ENCODE data around the gene LAS1L. TPM values are rescaled to one million over a fixed set of nuclear protein-coding genes. Genes with fewer than 3 reads are reported as not detected.

The LAS1L gene
- total and polyA plus RNA-seq, 9 of the 15 experiments (the other 6 are each of a cell fraction or from before 2014, with no cell fraction given): 43.3 to 119 (median 86.4) TPM

DNA sequence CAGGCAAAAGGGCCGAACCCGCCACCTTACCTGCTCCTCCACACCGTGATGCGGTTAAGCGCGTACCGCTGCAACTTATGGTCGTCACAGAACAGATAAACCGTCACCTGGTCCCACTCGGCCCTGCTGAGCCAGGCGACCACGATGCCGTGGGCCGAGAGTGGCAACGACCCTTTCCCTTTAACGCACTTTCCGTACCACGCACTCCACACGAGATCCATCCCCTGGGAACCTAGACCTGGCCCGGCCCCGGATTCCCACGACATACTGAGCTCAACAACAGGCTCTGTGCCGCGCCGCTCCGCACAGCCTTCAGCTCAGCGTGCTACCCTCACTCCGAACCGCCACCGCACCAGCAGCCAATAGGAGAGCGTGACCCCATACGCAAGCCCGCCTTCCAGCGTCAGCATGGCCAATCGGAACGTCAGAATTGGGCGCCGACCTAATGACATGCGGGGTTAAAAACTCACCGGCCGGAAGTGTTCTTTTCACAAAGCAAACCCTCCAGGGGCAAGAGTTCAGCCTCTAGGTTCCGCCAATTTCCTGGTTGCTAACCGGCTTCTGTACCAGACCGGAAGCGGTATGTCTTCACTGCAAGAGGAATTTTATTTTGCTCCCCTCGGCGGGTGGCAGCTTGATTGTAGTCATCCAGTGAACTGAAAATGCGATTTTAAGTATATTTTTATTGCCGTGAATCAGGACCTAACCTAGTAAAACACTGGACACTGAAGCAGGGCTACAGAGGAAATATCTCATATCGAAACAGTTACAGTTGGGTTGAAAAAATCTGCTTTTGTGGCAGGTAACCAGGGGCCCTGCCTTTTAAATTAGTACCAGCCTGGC lies at the start of gene LAS1L (continued):
- TF ChIP-seq CREB3 (tag; conservative IDR thresholded peaks at IDR 0.05; ENCODE audit: low read depth): no peak
- peak; percentile 60; the same call in 1 of the 2 replicates for TF ChIP-seq CREB3L1 (IDR thresholded peaks at IDR 0.05; ENCODE audit: borderline replicate concordance, low read depth)
- peak; percentile 68; the same call in 1 of the 2 replicates for TF ChIP-seq ESRRA (IDR thresholded peaks at IDR 0.05; ENCODE audit: borderline replicate concordance, low read depth)
- TF ChIP-seq ZNF696 (CRISPR knock-in tag; conservative IDR thresholded peaks at IDR 0.05): no peak
- 0 out of 2 replicates have a peak, but pooled peaks have one; percentile 42 for TF ChIP-seq SMAD4 (CRISPR knock-in tag; conservative IDR thresholded peaks at IDR 0.05)
- TF ChIP-seq HMGN3 (IDR thresholded peaks at IDR 0.05; ENCODE audit: borderline replicate concordance, extremely low read depth, insufficient read length, low read depth, low read length): no peak
- peak; percentile 46; the same call in 1 of the 2 replicates for TF ChIP-seq RFX5 (IDR thresholded peaks at IDR 0.05; ENCODE audit: low read depth, low read length)
- TF ChIP-seq ZNF121 (CRISPR knock-in tag; conservative IDR thresholded peaks at IDR 0.05): no peak
- TF ChIP-seq, protein P1, sequence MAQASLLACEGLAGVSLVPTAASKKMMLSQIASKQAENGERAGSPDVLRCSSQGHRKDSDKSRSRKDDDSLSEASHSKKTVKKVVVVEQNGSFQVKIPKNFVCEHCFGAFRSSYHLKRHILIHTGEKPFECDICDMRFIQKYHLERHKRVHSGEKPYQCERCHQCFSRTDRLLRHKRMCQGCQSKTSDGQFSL (CRISPR knock-in tag; IDR thresholded peaks at IDR 0.05): no peak
- TF ChIP-seq, protein P1 (tag; IDR thresholded peaks at IDR 0.05): no peak
- no peak for TF ChIP-seq AFF4 (CRISPR knock-in tag; IDR thresholded peaks at IDR 0.05)
- TF ChIP-seq CHD2 (IDR thresholded peaks at IDR 0.05; ENCODE audit: low read depth, low read length): peak; percentile 67; the same call in 1 of the 2 replicates
- TF ChIP-seq ELF2 (CRISPR knock-in tag; IDR thresholded peaks at IDR 0.05): peak; percentile 83
- TF ChIP-seq ATF7 (IDR thresholded peaks at IDR 0.05): peak; percentile 91
- TF ChIP-seq ASH1L (IDR thresholded peaks at IDR 0.05; ENCODE audit: borderline replicate concordance, low read depth, partially characterized antibody): peak; percentile 83
- TF ChIP-seq SMAD3 (CRISPR knock-in tag; conservative IDR thresholded peaks at IDR 0.05): no peak
- peak; percentile 62; the same call in 1 of the 2 replicates for TF ChIP-seq TFAP4 (CRISPR knock-in tag; IDR thresholded peaks at IDR 0.05; ENCODE audit: borderline replicate concordance)
- TF ChIP-seq ZNF24 (IDR thresholded peaks at IDR 0.05): 0 out of 2 replicates have a peak, but pooled peaks have one; percentile 37
- TF ChIP-seq GATAD2B (IDR thresholded peaks at IDR 0.05; ENCODE audit: borderline replicate concordance): 0 out of 2 replicates have a peak, but pooled peaks have one; percentile 24
